OCI-M2 (cell line): Measurements from ENCODE around the gene SLC22A14.

Experiments used
- DNase-seq: peaks from one replicate; lab custom pipeline; 2025; ENCODE audit not compliant: unreplicated experiment; lab: John Stamatoyannopoulos, UW

Gene SLC22A14

GRCh38 chr3:38343797-38344594 lies 61.9 kb downstream of the SLC22A14 start:
- DNase-seq, result no peak

DNA sequence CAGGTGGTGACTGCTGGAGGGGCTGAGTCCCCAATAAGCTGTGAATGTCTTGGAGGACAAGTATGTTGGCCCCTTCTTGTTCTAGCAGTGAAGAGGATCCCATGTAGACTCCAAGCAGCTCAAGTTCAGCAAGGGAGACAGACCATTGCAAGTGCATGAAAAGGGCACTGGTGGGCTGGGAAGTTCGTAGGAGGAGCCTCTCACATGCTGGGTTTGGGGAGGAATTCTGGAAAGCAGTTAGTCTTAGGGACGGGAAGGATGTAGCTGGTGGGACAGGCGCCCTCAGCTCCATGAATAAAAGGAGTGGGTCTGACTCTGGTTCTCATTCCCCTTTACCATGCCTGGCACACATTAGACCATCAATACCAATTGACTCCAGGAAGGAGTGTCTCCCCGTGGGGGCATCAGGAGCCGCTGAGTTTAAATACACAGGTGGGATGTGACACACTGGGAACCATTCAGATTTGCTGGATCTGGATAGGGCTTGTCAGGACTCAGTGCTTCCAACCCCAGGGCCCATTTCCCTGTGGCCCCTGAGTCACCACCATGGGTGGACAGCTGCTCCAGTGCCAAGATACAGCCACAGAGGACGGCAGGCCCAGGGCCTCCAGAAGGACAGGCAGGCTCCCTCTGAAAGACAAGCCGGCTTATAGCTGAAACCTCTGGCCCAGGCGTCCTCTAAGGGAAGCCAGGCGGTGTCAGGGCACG lies 63.9 kb downstream of the SLC22A14 start:
- no peak for DNase-seq

DNA sequence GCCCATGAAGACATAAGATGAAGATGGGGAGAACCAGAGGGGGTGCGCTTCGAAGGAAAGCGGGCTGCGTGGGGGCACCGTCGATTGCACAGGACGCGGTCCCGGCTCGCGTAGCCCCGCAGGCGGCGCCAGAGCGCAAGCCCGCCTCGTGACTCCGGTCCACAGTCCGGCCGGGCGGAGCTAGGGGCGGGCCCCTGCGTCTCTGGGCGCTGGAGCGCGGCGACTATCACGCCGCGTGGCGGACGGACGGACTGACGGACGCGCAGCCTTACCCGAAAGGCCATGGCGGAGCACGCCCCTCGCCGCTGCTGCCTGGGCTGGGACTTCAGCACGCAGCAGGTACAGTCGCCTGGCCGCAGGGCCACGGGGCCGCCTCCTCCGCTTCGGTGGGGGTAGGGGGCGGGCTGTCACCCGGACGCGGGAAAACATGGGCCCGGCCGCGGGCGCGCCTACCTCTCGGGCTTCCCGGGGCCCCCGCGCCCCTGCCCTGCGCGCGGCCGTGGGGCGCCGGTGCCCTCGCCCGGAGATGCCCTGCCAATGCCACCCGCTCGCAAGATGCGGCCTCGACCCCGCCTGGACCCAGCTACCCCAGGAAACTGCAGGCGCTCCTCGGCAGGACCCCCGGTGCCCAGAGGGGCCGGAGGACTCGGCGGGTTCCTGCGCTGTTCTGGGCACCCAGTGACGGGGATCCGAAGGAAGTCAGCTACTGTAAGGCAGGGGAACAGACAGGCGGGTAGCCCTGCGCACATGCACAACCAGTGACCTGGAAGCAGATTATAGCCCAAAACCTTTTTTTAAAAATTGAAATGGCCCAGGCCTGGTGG lies 64.7 kb downstream of the SLC22A14 start, which contains the start of gene XYLB:
TSS of gene XYLB (plus strand) at position 199 of the 824 bp plus-strand sequence. CDS start at position 283, 84 bp downstream.
- no peak for DNase-seq

GRCh38 chr3:38347421-38348200 lies 65.5 kb downstream of the SLC22A14 start:
- DNase-seq, result no peak

DNA sequence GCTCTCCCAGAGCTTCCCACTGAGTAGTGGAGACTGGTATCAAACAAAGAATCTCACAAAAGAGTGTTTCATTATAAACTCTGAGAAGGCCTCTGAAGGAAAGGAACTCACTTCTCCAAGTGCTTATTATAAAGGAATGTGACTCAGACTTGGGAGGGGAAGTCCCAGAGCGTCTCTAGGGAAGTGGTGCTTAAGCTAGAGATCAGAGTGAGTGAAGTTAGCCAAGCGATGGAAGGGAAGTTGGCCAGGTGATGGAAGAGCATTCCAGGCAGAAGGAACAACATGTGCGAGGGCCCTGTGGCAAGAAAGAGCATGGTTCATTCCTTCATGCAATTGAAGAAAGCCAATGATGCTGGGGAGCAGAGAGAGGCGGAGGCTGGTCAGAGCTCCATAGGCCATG lies 66.8 kb downstream of the SLC22A14 start:
- no peak for DNase-seq

GRCh38 chr3:38349684-38350359 lies 67.7 kb downstream of the SLC22A14 start:
- no peak for DNase-seq

DNA sequence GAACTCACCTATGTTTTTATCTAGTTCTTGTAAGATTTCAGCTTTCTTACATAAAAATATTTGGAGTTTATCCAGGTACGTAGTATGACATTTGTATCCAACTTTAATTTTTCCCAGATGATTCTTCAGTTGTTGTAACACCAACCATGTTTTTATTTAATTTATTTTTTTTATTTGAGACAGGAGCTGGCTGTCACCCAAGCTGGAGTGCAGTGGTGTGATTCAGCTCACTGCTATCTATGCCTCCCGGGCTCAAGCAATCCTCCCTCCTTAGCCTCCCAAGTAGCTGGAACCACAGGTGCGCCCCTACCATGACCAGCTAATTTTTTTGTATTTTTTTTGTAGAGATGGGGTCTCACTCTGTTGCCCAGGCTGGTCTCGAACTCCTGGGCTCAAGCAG lies 71.1 kb downstream of the SLC22A14 start:
- no peak for DNase-seq

GRCh38 chr3:38354588-38355330 lies 72.7 kb downstream of the SLC22A14 start:
- no peak for DNase-seq

DNA sequence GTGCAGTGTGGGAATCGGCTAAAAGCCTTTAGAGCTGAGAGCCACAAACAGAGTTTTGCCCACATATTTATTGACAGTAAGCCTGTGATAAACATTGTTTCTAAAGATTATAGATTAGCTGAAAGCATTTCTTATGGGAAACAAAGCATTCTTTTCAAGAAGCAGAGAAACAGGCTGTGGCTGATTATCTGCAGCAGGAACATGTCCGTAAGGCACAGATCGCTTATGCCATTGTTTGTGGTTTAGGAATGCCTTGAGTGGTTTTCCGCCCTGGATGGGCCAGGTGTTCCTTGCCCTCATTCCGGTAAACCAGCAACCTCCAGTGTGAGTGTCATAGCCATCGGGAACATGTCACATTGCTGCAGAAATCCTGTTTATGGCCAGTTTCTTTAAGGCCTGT lies 76.9 kb downstream of the SLC22A14 start:
- DNase-seq, result no peak

DNA sequence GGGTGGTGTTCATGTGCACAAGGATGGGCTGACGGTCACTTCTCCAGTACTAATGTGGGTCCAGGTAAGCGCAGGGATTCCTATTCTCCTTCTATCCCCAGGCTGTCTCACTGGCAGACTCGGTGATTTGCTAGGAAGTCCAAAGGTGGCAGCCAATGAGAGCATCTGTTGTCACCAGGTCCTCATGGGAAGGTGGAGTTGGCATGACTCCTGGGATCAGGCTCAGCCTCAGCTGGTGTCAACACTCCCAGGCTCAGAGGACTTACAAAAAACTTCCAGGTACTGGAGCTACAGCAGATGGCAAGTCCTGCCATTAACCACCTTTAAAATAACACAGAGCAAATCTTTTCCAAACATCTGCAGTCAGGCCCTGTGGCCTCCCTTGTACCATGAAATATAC lies 78.3 kb downstream of the SLC22A14 start:
- DNase-seq, result no peak

DNA sequence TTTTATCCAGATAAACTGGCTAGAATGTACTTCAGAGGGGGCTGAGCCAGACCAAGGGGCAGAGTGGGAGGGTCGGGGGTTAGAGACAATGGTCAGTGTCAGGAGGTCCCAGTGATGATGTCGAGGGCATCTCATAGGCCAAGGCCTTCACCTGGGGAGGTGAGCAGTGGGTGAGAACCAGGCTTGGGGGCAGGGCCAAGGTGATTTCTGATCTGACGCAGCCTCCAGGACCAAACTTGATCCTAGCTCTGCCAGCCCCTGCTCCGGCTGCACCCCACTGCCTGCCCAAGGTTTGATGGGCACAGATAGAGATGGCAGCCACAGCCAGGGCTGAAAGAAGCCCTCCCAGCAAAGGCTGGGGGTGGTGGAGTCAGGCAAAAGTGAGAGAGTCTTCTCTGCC lies 79.4 kb downstream of the SLC22A14 start:
- DNase-seq, result no peak

GRCh38 chr3:38362825-38363224 lies 80.7 kb downstream of the SLC22A14 start:
- DNase-seq, result no peak

DNA sequence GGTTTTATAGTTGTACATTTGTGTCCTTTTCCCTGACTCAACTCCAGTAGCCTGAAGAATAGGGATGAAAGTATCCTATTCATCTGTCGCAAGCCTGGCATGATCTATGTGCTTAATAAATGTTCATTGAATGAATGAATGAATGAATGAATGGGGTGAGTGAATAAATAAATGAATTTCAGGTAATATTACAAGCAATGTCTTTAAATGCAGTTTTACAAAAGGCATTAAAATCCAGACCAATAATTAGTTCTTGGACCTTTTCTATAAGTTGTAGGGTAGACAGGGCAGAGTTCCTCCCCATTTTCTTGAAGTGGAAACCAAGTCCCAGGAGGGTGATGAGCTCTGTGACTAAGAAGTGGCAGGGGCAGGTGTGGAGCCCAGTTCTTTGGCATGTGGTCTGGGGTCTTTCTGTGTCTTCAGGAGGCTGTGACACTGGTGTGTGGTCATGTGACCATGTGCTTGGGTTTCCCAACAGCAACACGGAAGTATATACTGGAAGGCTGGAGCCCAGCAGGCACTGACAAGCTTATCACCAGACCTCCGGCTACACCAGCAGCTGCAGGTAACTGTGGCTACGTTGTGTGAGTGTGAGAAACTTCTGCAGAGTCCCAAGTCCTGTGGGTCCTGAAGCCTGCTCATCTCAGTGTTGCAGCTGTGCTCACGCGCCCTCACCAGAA lies 82.8 kb downstream of the SLC22A14 start:
- no peak for DNase-seq

GRCh38 chr3:38365469-38366062 lies 83.5 kb downstream of the SLC22A14 start:
- no peak for DNase-seq

- DNase-seq, result no peak
Observed at GRCh38 chr3:38366082-38366481, 84.0 kb downstream of the SLC22A14 start.

DNA sequence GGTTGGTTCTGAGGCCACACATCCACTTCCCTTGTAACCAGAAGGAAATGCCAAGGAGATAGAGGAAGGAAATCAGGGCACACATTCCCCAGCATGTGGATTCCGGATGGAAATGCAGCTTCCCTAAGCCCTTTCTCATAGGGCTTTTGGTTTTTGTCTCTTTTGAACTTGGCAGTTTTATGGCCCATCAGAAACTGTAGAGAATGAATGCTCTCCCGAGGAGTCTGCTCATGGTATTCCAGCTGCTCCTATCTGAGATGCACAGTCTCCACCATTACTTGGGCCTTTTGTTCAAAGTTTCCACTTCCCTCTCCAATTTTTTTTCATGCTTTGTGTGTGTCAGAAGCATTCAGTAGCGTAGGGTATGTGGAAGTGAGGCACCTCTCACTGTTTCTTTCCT lies 85.7 kb downstream of the SLC22A14 start:
- no peak for DNase-seq
